DOHH2 (cell line): ENCODE data around the gene PADI3.

Experiments used
- H3F3A ChIP-seq: fragments of 200-600 bp; sonication (generic), shearing (Covaris generic); 2 replicates; pipeline ENCODE4 v1.6.0; 2016; ENCODE audit warnings: antibody characterized with exemption, mild to moderate bottlenecking; ENCODE audit not compliant: control insufficient read depth, insufficient read depth
- H3K27ac ChIP-seq: fragments of 200-600 bp; sonication (generic); 2 replicates; pipeline ENCODE4 v1.5.1; 2014; ENCODE audit warnings: low read depth, mild to moderate bottlenecking, low read length, moderate library complexity
- H3K27me3 ChIP-seq: fragments of 200-600 bp; sonication (generic); 2 replicates; pipeline ENCODE4 v1.6.1; 2014; ENCODE audit warnings: mild to moderate bottlenecking, low read length, mixed read lengths; ENCODE audit not compliant: control insufficient read depth
- H3K36me3 ChIP-seq: fragments of 200-600 bp; sonication (generic); 2 replicates; pipeline ENCODE4 v1.6.1; 2014; ENCODE audit warnings: mild to moderate bottlenecking, low read length, moderate library complexity, mixed read lengths; ENCODE audit not compliant: control insufficient read depth
- H3K4me1 ChIP-seq: fragments of 200-600 bp; sonication (generic); 2 replicates; pipeline ENCODE4 v1.6.1; 2014; ENCODE audit warnings: mild to moderate bottlenecking, low read length, mixed read lengths; ENCODE audit not compliant: control insufficient read depth
- H3K4me2 ChIP-seq: fragments of 200-600 bp; sonication (generic); 2 replicates; pipeline ENCODE4 v1.6.0; 2014; ENCODE audit warnings: mild to moderate bottlenecking, low read length, moderate library complexity
- H3K4me3 ChIP-seq: fragments of 200-600 bp; sonication (generic); 2 replicates; pipeline ENCODE4 v1.5.1; 2014; ENCODE audit warnings: mild to moderate bottlenecking, low read length, mixed read lengths
- H3K79me2 ChIP-seq: fragments of 200-600 bp; sonication (generic); 2 replicates; pipeline ENCODE4 v1.6.1; 2014; ENCODE audit warnings: mild to moderate bottlenecking, low read length, mixed read lengths; ENCODE audit not compliant: control insufficient read depth
- H3K9me2 ChIP-seq: fragments of 200-600 bp; sonication (generic); replicated peaks from 2 replicates; pipeline ENCODE4 v1.6.1; 2014; ENCODE audit warnings: mild to moderate bottlenecking, low read length, mixed read lengths; ENCODE audit not compliant: control insufficient read depth
- H3K9me3 ChIP-seq: fragments of 200-600 bp; sonication (generic); 2 replicates; pipeline ENCODE4 v1.6.1; 2014; ENCODE audit warnings: antibody characterized with exemption, low read length, mixed read lengths; ENCODE audit not compliant: control insufficient read depth, insufficient read depth
- H4K20me1 ChIP-seq: fragments of 200-600 bp; sonication (generic); 2 replicates; pipeline ENCODE4 v1.6.0; 2014; ENCODE audit warnings: low read depth, mild to moderate bottlenecking, antibody characterized with exemption, low read length, moderate library complexity; ENCODE audit not compliant: control insufficient read depth, insufficient read depth
- EZH2phosphoT487 ChIP-seq: fragments of 200-600 bp; sonication (generic); IDR thresholded peaks from 2 replicates; pipeline ENCODE4 v1.6.1; 2017; ENCODE audit warnings: borderline replicate concordance, mild to moderate bottlenecking, antibody characterized with exemption, low read length, moderate library complexity, mixed read lengths
- TF ChIP-seq, protein P1 (sequence below): fragments of 200-600 bp; sonication (generic); IDR thresholded peaks from one replicate; pipeline ENCODE4 v1.5.1; 2014; ENCODE audit warnings: antibody characterized with exemption, mild to moderate bottlenecking, low read depth, low read length; ENCODE audit not compliant: poor library complexity, severe bottlenecking

The PADI3 gene

DNA sequence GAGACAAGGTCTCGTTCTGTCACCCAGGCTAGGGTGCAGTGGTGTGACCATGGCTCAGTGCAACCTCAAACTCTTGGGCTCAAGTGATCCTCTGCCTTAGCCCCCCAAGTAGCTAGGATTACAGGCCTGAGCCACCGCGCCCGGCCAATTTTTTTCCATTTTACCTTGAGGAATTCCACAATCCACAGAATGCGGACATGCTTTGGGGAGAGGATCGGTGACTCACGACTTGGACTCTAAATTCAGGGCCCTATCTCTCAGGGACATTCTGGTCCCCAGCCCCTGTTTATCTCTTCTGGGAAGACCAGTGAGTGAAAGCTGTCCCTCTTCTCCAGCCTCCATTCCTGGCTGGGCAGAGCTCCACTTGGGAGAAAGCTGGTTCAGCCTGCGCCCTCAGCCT is 38.7 kb upstream of the PADI3 start:
- Histone ChIP-seq H3K79me2 (no peaks in the 10 kb centered on the region), H3K27ac (no peak overlapping the region), H3K4me1 (peaks cover 21% of the 10 kb centered on the region), H3K9me3 (no peaks in the 10 kb centered on the region), H3K36me3 (no peaks in the 10 kb centered on the region), H3K27me3 (peaks cover 6% of the 10 kb centered on the region; the same call in 1 of the 2 replicates), H3K4me3 (no peak overlapping the region), H3K9me2 (no peaks in the 10 kb centered on the region), H3F3A (no peaks in the 10 kb centered on the region), H4K20me1 (0 out of 2 replicates have a peak, but pooled peaks cover 5% of the 10 kb centered on the region), H3K4me2 (no peak overlapping the region)
- no peak for TF ChIP-seq EZH2phosphoT487
- TF ChIP-seq, protein P1, sequence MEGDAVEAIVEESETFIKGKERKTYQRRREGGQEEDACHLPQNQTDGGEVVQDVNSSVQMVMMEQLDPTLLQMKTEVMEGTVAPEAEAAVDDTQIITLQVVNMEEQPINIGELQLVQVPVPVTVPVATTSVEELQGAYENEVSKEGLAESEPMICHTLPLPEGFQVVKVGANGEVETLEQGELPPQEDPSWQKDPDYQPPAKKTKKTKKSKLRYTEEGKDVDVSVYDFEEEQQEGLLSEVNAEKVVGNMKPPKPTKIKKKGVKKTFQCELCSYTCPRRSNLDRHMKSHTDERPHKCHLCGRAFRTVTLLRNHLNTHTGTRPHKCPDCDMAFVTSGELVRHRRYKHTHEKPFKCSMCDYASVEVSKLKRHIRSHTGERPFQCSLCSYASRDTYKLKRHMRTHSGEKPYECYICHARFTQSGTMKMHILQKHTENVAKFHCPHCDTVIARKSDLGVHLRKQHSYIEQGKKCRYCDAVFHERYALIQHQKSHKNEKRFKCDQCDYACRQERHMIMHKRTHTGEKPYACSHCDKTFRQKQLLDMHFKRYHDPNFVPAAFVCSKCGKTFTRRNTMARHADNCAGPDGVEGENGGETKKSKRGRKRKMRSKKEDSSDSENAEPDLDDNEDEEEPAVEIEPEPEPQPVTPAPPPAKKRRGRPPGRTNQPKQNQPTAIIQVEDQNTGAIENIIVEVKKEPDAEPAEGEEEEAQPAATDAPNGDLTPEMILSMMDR, result no peak

DNA sequence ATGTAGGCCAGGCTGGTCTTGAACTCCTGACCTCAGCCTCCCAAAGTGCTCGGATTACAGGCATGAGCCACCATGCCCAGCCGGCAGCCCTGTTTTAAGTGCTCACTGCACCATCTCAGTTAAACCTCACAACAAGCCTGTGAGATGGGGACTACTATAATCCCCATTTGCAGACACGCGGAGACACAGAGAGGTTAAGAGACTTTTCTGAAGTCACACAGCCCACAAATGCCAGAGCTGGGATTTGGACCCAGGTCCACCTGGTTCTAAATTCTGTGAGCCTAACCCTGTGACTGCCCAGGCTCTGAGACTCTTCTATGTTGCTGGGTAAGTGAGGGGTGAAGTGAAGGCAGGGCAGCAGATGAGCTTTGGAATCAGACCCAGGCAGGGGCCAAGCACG is 37.5 kb upstream of the PADI3 start:
- no peak overlapping the region for H3K27ac ChIP-seq
- no peaks in the 10 kb centered on the region for H3K79me2 ChIP-seq
- H4K20me1 ChIP-seq, result 0 out of 2 replicates have a peak, but pooled peaks cover 5% of the 10 kb centered on the region
- no peak overlapping the region for H3K4me2 ChIP-seq
- H3K27me3 ChIP-seq, result peaks cover 5% of the 10 kb centered on the region; the same call in 1 of the 2 replicates
- H3K36me3 ChIP-seq, result no peaks in the 10 kb centered on the region
- no peaks in the 10 kb centered on the region for H3K9me2 ChIP-seq
- no peak for TF ChIP-seq EZH2phosphoT487
- TF ChIP-seq, protein P1, result no peak
- no peaks in the 10 kb centered on the region for H3F3A ChIP-seq
- H3K4me1 ChIP-seq, result peaks cover 21% of the 10 kb centered on the region
- no peak overlapping the region for H3K4me3 ChIP-seq
- no peaks in the 10 kb centered on the region for H3K9me3 ChIP-seq

DNA sequence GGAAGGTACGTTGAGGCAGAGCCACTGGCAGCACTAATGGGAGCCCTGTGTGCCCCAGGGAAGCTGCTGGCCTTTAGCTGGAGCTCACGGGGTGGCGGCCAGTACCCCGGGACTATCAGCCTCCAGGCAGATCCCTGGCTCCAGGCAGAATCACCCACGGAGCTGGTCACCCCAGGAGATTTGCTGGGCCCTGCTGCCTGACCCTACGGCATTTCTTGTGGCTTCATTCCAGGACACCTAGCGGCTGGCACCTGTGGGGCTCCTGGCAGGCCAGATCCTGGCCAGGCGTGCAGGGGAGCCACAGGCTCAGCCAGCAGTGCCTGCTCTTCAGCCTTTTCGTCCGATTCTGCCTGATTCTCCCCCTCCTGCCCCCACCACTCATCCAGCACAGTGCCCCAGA is 36.9 kb upstream of the PADI3 start:
- Histone ChIP-seq H4K20me1 (0 out of 2 replicates have a peak, but pooled peaks cover 5% of the 10 kb centered on the region), H3K9me3 (no peaks in the 10 kb centered on the region), H3K79me2 (no peaks in the 10 kb centered on the region), H3K4me3 (no peak overlapping the region), H3K4me2 (no peak overlapping the region), H3K27ac (no peak overlapping the region), H3K9me2 (no peaks in the 10 kb centered on the region), H3F3A (no peaks in the 10 kb centered on the region), H3K36me3 (no peaks in the 10 kb centered on the region), H3K27me3 (peaks cover 5% of the 10 kb centered on the region; the same call in 1 of the 2 replicates), H3K4me1 (peaks cover 16% of the 10 kb centered on the region)
- TF ChIP-seq, protein P1, result no peak
- TF ChIP-seq EZH2phosphoT487, result no peak
